NCI-H226 (cell line): ENCODE measurements around the gene R3HDM2.

ENCODE experiments used
- DNase-seq: peaks from one replicate; pipeline ENCODE4 v3.0.0-alpha.2; 2015

Gene R3HDM2

DNA sequence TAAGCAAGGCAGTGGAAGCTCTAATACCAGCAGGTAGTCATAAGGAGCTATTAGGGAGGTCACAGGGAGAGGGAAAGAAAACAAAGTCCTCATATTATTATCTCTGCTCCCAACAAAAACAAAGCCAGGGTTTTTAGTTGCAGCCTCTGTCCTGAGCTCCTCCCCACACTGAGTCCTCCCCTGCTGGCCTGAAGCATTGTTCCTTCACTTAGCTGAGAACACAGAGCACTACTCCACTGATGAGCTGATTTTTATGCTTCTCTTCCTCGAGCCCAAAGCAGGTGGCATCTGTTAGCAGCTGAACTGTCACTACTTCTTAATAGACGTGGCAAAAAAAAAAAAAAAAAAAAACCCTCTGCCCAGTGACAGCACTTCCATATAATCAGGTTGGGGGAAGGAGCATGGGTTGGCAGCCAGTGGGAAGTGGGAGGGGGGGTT, 169.4 kb downstream of the R3HDM2 start:
- DNase-seq = no peak

DNA sequence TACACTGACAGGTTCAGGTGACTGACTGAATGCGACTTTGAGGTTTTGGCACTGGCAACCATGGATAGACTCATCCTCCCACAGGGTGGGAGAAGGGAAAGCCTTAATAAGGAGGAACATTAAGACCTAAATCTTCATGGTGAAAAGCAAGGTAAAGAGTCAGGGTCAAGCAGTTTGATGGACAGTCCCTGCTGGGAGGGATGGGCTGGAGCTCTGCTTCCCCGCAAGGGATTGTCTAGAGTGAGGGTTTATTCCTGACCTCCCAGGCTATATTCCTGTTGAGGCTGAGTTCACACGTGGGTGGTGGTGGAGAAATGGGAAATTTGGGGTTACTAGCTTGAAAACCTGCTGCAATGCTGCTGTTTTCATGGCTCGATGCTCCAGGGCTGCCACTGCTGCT, 170.5 kb downstream of the R3HDM2 start:
- no peak for DNase-seq

DNA sequence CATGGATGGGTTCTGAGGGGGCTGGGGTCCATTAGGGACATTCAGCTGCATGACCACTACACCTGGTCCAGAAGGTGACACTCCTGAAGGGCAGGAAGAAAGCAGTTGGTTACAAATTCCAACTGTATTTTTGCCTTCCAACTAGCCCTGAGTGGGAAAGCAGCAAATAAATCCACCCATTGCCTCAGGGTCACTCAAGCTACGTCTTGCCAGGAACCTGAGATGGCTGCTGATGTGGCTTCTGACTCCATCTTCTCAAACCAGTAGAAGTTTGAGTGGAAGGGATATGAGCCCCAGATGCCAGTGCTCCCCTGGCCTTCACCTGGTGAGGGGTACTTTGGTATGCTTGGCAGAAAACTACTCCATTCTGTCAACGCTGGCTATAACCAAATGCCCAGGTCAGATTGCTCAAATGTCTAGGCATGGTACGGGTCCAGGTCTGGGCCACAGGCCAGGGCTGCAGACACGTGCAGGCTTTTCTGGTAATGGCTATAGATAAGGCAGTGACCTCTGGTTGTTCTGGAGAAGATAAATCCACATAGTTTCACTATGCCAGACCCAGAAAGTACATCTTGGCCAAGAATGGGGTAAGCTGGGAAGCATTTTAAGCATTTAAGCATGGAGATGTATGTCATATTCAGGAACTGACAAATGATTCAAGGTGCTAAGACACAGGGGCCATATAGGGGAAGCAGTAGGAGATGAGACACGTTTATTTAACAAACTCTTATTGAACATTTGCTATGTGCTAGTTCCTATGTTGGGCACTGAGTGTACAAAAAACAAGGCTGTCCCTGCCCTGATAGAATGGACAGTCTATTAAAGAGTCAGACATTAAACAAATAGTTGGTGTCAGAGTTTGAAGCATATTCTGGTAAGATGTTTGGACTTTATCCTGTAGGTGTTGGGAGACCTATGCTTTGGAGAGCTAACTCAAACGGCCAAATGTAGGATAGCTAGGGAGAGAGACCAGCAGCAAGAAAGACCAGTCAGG, 171.6 kb downstream of the R3HDM2 start:
- DNase-seq = peak; percentile 85

- no peak for DNase-seq
Measured at GRCh38 chr12:57255916-57256315, 174.9 kb downstream of the R3HDM2 start.

DNA sequence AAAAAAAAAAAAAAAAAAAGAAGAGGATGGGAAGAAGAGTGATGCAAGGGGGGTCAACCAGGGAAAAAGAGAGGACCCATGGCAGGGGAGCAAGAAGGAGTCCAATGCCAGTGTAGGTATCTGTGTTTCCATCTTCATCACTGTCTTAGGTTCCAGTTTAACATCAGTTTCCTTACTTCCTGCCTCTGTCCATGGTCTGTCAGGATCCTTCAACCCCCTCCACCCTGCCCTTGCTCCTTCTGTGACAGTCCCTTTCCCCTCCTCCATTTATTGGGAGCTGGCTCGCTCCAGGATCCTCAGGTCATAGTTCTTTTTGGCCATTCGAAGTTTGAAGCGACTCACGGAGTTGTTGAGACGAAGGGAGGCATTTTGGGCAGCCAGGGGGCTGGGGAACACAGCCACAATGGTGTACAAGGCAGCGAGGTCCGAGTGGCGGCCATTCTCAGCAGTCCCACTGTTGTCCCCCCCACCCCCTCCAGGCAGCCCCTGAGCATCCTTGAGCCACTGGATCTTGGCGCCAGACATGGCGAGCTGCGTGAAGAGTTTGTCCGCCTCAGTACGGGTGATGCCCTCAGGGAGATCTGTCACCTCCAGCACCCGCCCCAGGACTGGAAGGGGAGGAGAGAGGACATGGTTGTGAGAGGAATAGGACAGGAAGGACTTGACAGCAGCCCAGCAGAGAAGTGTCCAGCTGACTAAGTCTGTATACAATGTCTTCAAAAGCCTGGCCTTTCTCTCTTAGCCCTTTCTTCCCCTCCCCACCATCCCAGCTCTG, 176.2 kb downstream of the R3HDM2 start:
- DNase-seq = no peak

- no peak for DNase-seq
Measured at GRCh38 chr12:57250956-57251355, 179.9 kb downstream of the R3HDM2 start, which contains the start of gene STAC3. TSS of gene STAC3 (minus strand) at chr12:57251187. CDS start at chr12:57249636, 1,551 bp downstream.

DNA sequence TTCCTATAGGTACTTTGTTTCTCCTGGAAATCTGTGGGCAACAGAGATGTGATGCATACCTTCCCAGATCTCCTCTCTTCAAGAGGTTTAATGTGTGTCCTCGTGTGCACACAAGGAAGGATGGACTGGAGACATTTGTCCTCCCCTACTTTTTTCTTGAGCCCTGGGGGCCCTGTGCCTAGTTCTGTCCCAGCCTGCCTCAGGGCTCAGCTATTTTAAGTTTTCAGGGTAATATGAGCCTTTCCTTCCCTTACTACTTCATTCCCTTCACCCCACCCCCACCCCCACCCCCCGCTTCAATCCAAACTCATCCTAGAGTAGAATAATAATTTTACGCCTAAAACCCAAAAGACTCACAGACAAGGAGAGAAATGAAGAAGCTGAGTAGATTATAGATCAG, 180.3 kb downstream of the R3HDM2 start:
- no peak for DNase-seq

GRCh38 chr12:57248934-57249742, 181.7 kb downstream of the R3HDM2 start:
- no peak for DNase-seq

DNA sequence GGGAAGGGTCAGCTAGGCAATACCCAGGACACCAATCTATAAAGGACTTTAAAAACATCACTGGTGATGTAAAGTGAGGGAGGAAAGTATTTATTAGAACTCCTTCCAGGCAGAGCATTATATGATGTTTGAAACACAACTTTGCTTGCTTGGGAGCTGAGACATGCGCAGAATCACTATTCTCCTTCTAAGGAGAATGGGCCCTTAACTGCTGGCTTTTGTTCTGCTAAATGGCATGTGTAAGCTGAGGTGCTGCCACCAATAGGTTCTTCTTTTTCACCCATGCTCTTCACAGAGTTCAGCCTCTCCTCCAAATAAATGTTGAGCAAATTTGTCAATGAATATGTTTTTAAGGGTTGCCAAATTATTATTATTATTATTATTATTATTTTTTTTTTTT, 183.8 kb downstream of the R3HDM2 start:
- DNase-seq = no peak

GRCh38 chr12:57244312-57244696, 186.5 kb downstream of the R3HDM2 start:
- DNase-seq = no peak

GRCh38 chr12:57243521-57244311, 187.1 kb downstream of the R3HDM2 start:
- DNase-seq = peak; percentile 72

DNA sequence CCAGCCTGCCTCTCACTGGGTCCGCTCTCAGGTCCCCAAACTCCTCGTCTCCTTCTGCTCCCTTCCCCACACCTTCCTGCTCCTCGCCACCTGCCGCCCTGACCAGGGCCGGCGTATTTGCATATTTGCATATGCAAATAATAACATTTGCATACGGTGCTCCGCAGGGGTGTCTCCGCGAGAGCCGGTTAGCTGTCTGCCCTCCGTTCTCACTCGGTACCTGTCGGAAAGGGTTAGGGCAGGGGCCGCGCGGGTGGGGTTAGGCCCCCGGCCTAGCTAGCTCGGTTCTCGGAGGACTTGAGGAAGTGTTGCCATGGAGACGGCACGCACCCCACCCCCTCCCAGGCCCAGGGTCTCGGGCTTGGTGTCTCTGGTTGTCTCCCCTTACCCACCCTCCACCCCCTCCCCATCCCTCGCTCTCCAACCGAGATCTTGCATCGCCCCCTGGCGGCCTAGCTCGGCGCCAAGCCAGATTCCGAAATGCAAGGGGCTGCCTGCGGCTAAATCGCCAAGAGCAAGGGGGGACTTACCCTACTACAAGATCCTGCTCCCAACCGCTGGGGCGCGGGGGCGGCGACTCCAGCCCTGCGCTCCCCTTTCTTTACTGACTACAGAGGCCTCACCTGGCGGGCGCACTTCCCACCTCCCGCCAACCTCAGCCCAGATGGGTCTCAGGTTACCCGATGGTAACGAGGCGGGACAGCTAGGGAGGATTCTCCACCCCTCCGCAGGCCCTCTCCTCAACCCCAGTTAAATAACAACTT, 188.0 kb downstream of the R3HDM2 start:
- DNase-seq = peak; percentile 45

DNA sequence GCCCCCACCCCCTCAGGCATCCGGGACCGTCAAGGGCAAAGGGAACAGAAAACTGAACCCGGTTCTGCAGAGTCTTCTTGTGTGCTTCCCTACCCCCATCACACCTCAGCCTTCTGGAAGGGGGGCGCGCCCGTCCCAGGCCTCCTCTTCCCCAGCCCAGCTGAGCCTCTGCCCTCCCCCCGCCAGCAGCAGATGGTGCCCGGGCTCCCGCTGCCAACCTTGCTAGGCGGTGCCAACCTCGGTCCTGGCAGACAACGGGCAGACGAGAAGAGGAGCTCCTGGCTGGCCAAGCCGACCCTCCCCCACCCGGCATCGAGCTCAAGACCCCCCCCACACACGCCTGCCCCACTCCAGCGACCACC, 188.5 kb downstream of the R3HDM2 start:
- no peak for DNase-seq

GRCh38 chr12:57241402-57242310, 189.2 kb downstream of the R3HDM2 start:
- no peak for DNase-seq

DNA sequence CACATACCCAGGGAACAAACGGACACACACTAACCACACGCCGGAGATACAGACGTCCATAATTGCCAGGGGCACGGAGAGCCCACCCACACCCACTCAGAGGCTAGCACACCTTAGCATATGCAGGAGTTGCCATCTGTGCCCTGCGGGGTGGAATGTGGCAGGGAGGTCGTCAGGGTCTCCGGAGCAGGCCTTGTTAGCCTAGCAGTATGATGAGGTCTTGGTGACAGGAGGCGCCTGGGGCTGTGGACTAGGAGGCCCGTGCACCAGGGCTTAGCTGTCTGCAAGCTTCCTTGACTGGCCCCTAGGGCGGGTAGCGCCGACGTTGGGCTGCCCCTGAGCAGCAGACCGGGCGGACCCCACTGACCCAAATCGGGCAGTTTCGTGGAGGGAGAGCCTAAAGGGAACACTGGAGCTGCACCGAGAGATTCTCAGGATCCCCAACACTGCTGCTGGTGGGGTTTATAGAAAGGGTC, 189.9 kb downstream of the R3HDM2 start:
- no peak for DNase-seq

DNA sequence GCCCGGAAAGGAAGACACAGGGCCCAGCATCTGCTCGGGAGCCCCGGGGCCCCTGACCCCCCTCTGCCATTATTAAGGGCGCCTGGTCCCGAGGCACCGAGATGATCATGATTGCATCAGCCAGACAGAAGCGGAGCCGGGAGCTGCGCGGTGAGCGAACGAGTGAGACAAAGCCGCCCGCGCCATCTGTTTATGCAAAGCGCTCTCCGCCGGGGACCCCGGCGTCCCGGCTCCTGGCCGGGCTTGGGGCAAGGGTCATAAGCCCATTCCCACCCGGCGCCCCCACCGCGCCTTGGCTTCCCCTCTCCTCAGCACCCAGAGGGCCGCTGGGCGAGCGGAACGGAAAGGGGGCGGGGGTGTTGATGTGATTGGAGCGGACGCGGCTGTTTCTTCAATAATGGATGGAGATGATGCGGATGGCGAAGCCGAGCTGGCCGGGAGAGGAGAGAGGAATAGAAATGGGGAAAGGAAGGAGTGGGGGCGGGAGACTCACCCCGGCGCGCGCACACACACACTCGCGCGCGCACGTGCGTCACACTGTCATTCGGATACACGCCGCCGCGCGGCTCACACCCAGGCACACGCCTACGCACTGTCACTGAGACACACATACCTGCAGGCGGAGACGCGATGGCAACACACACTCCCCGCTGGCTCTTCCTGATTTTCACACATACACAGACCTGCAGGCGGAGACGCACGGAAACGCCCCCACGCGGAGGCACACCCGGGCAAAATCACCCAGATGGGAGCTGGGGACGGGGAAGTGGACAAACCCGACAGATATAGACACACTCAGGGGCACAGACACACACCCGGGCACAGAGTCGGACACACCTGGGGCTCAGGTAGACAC, 190.5 kb downstream of the R3HDM2 start:
- DNase-seq = no peak

- no peak for DNase-seq
Measured at GRCh38 chr12:57239587-57240065, 191.2 kb downstream of the R3HDM2 start.

GRCh38 chr12:57238854-57239554, 191.8 kb downstream of the R3HDM2 start:
- peak; percentile 59 for DNase-seq
